KMS-11 (cell line): Measurements from ENCODE around the gene RALBP1.

Experiments used
- H2AFZ ChIP-seq: fragments of 200-600 bp; sonication (generic); 2 replicates; pipeline ENCODE4 v1.6.1; 2016; ENCODE audit warnings: antibody characterized with exemption, mixed run types, low read depth
- H3K27ac ChIP-seq: fragments of 200-600 bp; sonication (generic); 2 replicates; pipeline ENCODE4 v1.6.1; 2016; ENCODE audit warnings: mild to moderate bottlenecking, mixed run types
- H3K27me3 ChIP-seq: fragments of 200-600 bp; sonication (generic); 2 replicates; pipeline ENCODE4 v1.6.1; 2017; ENCODE audit warnings: mild to moderate bottlenecking, low read depth, mixed run types, moderate library complexity; ENCODE audit not compliant: insufficient read depth
- H3K36me3 ChIP-seq: fragments of 200-600 bp; sonication (generic); 2 replicates; pipeline ENCODE4 v1.6.1; 2017; ENCODE audit warnings: mild to moderate bottlenecking, mixed run types; ENCODE audit not compliant: insufficient read depth
- H3K4me1 ChIP-seq: fragments of 200-600 bp; sonication (generic); 2 replicates; pipeline ENCODE4 v1.6.1; 2016; ENCODE audit warnings: mild to moderate bottlenecking, low read depth, mixed run types; ENCODE audit not compliant: poor library complexity, severe bottlenecking
- H3K4me2 ChIP-seq: fragments of 200-600 bp; sonication (generic); 2 replicates; pipeline ENCODE4 v1.7.0; 2016; ENCODE audit warnings: mild to moderate bottlenecking, mixed run types
- H3K4me3 ChIP-seq: fragments of 200-600 bp; sonication (generic); IDR thresholded peaks from 2 replicates; pipeline ENCODE4 v1.6.1; 2017; ENCODE audit warnings: low read depth, low read length, mixed read lengths; ENCODE audit not compliant: insufficient read depth
- H3K79me2 ChIP-seq: fragments of 200-600 bp; sonication (generic); 2 replicates; pipeline ENCODE4 v1.6.1; 2016; ENCODE audit warnings: low read depth, mixed run types; ENCODE audit not compliant: insufficient read depth
- H3K9ac ChIP-seq: fragments of 200-600 bp; sonication (generic); 2 replicates; pipeline ENCODE4 v1.6.1; 2016; ENCODE audit warnings: mild to moderate bottlenecking, mixed run types
- H4K20me1 ChIP-seq: fragments of 200-600 bp; sonication (generic); 2 replicates; pipeline ENCODE4 v1.6.1; 2016; ENCODE audit warnings: mild to moderate bottlenecking, mixed run types; ENCODE audit not compliant: insufficient read depth
- CTCF ChIP-seq: fragments of 200-600 bp; sonication (generic); conservative IDR thresholded peaks from 2 replicates; pipeline ENCODE4 v1.6.1; 2017; ENCODE audit warnings: low read depth, mild to moderate bottlenecking, antibody characterized with exemption, low read length, moderate library complexity, mixed read lengths

RALBP1 gene

GRCh38 chr18:9565407-9565806 lies 90.1 kb downstream of the RALBP1 start:
- Histone ChIP-seq H3K4me3 (no peak overlapping the region), H3K4me1 (peaks cover 11% of the 10 kb centered on the region), H3K4me2 (no peak overlapping the region), H3K36me3 (no peaks in the 10 kb centered on the region; the same call in 1 of the 2 replicates), H3K9ac (no peak overlapping the region), H4K20me1 (no peaks in the 10 kb centered on the region), H2AFZ (no peak overlapping the region), H3K79me2 (no peaks in the 10 kb centered on the region), H3K27ac (no peak overlapping the region), H3K27me3 (no peaks in the 10 kb centered on the region)
- no peak for TF ChIP-seq CTCF

- Histone ChIP-seq H2AFZ (no peak overlapping the region), H3K79me2 (no peaks in the 10 kb centered on the region), H3K4me3 (no peak overlapping the region), H3K4me2 (no peak overlapping the region), H3K27ac (no peak overlapping the region), H3K27me3 (no peaks in the 10 kb centered on the region), H3K4me1 (peaks cover 11% of the 10 kb centered on the region), H3K36me3 (no peaks in the 10 kb centered on the region), H4K20me1 (no peaks in the 10 kb centered on the region), H3K9ac (no peak overlapping the region)
- no peak for TF ChIP-seq CTCF
These were observed 92.9 kb downstream of the RALBP1 start for GRCh38 chr18:9568186-9568585.

GRCh38 chr18:9569178-9569577 lies 93.9 kb downstream of the RALBP1 start:
- no peak for TF ChIP-seq CTCF
- Histone ChIP-seq H2AFZ (no peak overlapping the region), H3K4me1 (peaks cover 11% of the 10 kb centered on the region), H4K20me1 (no peaks in the 10 kb centered on the region), H3K27me3 (no peaks in the 10 kb centered on the region), H3K36me3 (no peaks in the 10 kb centered on the region), H3K4me3 (no peak overlapping the region), H3K4me2 (no peak overlapping the region), H3K9ac (no peak overlapping the region), H3K79me2 (no peaks in the 10 kb centered on the region), H3K27ac (no peak overlapping the region)

GRCh38 chr18:9570255-9570654 lies 94.9 kb downstream of the RALBP1 start:
- no peaks in the 10 kb centered on the region for H3K27me3 ChIP-seq
- H3K4me3 ChIP-seq: no peak overlapping the region
- H3K4me2 ChIP-seq: no peak overlapping the region
- no peak overlapping the region for H2AFZ ChIP-seq
- no peaks in the 10 kb centered on the region for H3K36me3 ChIP-seq
- no peak overlapping the region for H3K9ac ChIP-seq
- H4K20me1 ChIP-seq: no peaks in the 10 kb centered on the region
- no peak overlapping the region for H3K27ac ChIP-seq
- no peaks in the 10 kb centered on the region for H3K79me2 ChIP-seq
- H3K4me1 ChIP-seq: peaks cover 11% of the 10 kb centered on the region
- no peak for TF ChIP-seq CTCF

GRCh38 chr18:9571546-9571945 lies 96.2 kb downstream of the RALBP1 start:
- H3K4me3 ChIP-seq: no peak overlapping the region
- no peak overlapping the region for H3K4me2 ChIP-seq
- H2AFZ ChIP-seq: no peak overlapping the region
- no peak overlapping the region for H3K27ac ChIP-seq
- no peaks in the 10 kb centered on the region for H3K27me3 ChIP-seq
- no peak for TF ChIP-seq CTCF
- H4K20me1 ChIP-seq: no peaks in the 10 kb centered on the region
- H3K36me3 ChIP-seq: peaks cover 3% of the 10 kb centered on the region; the same call in 1 of the 2 replicates
- H3K79me2 ChIP-seq: no peaks in the 10 kb centered on the region
- peaks cover 11% of the 10 kb centered on the region for H3K4me1 ChIP-seq
- no peak overlapping the region for H3K9ac ChIP-seq
